LHCN-M2 (cell line): Measurements from ENCODE around the gene ASB6. TPM values are rescaled to one million over a fixed set of nuclear protein-coding genes. Genes with fewer than 3 reads are reported as not detected.

Experiments used
- DNase-seq: peaks from one replicate; pipeline ENCODE4 v3.0.0-alpha.2; 2012; ENCODE audit warnings: low read depth
- polyA plus RNA-seq: library from polyadenylated mRNA; unstranded; fragments of >200 nt; gene quantifications from one replicate; pipeline ENCODE4 v1.2.1, GENCODE V29; 2012; ENCODE audit warnings: missing spikeins
- total RNA-seq: library from RNA; depleted of rRNA; stranded (reverse); fragments of >200 nt; gene quantifications from 2 replicates; pipeline ENCODE4 v1.2.3, GENCODE V29; 2014; rRNA removed

ASB6 gene
- 23.1 and 25.3 TPM in 2 replicates for total RNA-seq
- polyA plus RNA-seq, result 17.2 TPM

- DNase-seq, result peak; percentile 95
Observed at GRCh38 chr9:129641750-129642585, at the start of gene ASB6. ASB6 (minus strand) TSS chr9:129642151; CDS start chr9:129641999, 152 bp downstream.

- DNase-seq, result no peak
Observed at GRCh38 chr9:129688285-129689043, 46.5 kb upstream of the ASB6 start.

GRCh38 chr9:129687391-129687790 lies 45.4 kb upstream of the ASB6 start:
- DNase-seq, result no peak

- no peak for DNase-seq
Observed at GRCh38 chr9:129686736-129687135, 44.8 kb upstream of the ASB6 start.

GRCh38 chr9:129685933-129686259 lies 43.9 kb upstream of the ASB6 start:
- no peak for DNase-seq

- DNase-seq, result no peak
Observed at GRCh38 chr9:129685220-129685932, 43.4 kb upstream of the ASB6 start.

GRCh38 chr9:129682381-129682780 lies 40.4 kb upstream of the ASB6 start:
- no peak for DNase-seq

GRCh38 chr9:129681924-129682323 lies 40.0 kb upstream of the ASB6 start:
- DNase-seq, result no peak

- no peak for DNase-seq
Observed at GRCh38 chr9:129679537-129679936, 37.6 kb upstream of the ASB6 start.

- no peak for DNase-seq
Observed at GRCh38 chr9:129678844-129679243, 36.9 kb upstream of the ASB6 start.

GRCh38 chr9:129677456-129677855 lies 35.5 kb upstream of the ASB6 start:
- no peak for DNase-seq

- DNase-seq, result no peak
Observed at GRCh38 chr9:129676975-129677374, 35.0 kb upstream of the ASB6 start.

GRCh38 chr9:129676287-129676686 lies 34.3 kb upstream of the ASB6 start:
- DNase-seq, result no peak

GRCh38 chr9:129675620-129676019 lies 33.7 kb upstream of the ASB6 start:
- no peak for DNase-seq

- DNase-seq, result no peak
Observed at GRCh38 chr9:129674229-129674628, 32.3 kb upstream of the ASB6 start.

GRCh38 chr9:129673602-129674001 lies 31.7 kb upstream of the ASB6 start:
- no peak for DNase-seq

- DNase-seq, result no peak
Observed at GRCh38 chr9:129672702-129673101, 30.8 kb upstream of the ASB6 start.

GRCh38 chr9:129671519-129671918 lies 29.6 kb upstream of the ASB6 start:
- DNase-seq, result no peak

GRCh38 chr9:129671065-129671464 lies 29.1 kb upstream of the ASB6 start:
- no peak for DNase-seq

GRCh38 chr9:129669946-129670345 lies 28.0 kb upstream of the ASB6 start:
- no peak for DNase-seq

GRCh38 chr9:129669141-129669718 lies 27.3 kb upstream of the ASB6 start:
- peak; percentile 41 for DNase-seq

GRCh38 chr9:129667850-129668249 lies 25.9 kb upstream of the ASB6 start:
- DNase-seq, result no peak
